Skeletal muscle cell (primary cell): ENCODE results near the gene MRTFB.

Experiments
- DNase-seq: peaks from one replicate; pipeline ENCODE4 v3.0.0-alpha.2; 2010; ENCODE audit warnings: low read depth
- H3K4me3 ChIP-seq: 2 replicates; pipeline ENCODE4 v1.5.1; 2011; ENCODE audit warnings: low read depth, mild to moderate bottlenecking, control low read depth, low read length, moderate library complexity

Gene MRTFB

DNA sequence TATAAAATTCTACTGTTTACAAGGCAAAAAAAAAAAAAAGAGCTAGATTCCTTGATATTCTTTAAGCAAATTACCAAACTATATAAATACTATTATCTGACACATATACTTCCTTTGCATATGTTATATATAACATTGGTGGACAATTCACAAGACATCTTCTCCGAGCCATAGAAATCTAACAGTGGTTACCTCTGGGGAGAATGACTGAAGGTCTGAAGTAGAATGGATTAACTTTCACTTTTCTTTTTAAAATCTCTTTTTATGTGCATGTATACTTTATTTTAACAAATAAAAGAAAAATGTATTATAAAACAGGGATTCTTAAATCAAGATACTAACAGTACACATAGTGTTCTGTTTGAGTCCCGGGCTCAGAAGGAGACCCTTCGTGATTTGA, 131.0 kb downstream of the MRTFB start:
- DNase-seq, result no peak
- H3K4me3 ChIP-seq, result no peak overlapping the region

DNA sequence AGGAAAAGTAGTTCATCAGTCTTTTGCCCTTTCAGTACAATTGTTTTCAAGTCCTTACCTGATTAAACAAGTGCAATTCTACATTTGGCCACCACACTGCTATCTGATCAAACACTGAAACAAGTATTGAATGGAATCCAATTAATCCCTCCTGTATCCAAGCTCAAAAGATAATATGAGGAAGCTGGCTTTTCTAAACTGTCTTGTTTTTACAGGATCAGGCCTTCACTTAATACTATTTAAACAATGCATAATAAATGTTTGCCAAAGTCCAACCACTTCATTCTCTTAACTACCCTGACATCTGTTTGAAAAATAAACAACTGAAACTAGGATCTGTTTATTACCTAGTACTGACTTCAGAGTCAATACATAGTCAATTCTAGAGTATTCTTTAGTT, 131.6 kb downstream of the MRTFB start:
- no peak overlapping the region for H3K4me3 ChIP-seq
- DNase-seq, result no peak

DNA sequence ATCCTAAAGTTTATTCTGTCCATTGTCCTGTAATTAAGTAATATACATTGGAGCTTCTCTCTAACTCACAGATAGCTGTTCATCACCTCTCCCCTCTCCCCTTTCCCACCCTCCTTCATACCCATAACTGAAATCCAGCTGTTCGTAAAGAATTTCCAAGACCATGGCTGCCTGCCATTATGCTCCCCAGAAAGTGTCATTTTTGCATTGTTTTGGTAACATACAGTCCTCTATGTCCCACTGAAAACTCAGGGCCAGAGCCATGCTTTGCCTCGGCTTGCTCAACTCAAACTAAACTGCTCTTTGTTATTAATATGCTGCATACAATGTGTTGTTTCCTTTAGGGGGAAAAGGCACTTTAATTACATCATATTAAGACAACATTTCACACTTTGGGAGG, 132.0 kb downstream of the MRTFB start:
- DNase-seq, result no peak
- H3K4me3 ChIP-seq, result no peak overlapping the region

DNA sequence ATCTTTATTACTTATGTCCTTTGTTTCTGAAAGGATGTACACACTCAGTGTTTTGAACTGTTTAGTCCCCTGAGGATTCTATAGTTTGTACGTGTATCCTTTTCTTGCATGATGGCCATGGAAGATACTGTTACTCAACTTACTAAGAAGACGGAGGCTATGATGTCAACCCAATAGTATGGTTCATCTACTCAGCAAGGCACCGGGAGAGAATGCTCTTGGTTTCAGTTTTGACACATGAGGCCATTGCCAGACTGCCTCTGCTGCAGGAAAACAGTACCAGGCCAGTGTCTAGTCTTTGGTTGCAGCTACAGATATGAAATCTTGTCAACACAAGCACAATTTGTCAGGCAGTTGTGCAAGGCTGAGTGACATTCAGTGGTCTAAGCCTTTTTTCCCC, 134.5 kb downstream of the MRTFB start:
- no peak overlapping the region for H3K4me3 ChIP-seq
- no peak for DNase-seq

DNA sequence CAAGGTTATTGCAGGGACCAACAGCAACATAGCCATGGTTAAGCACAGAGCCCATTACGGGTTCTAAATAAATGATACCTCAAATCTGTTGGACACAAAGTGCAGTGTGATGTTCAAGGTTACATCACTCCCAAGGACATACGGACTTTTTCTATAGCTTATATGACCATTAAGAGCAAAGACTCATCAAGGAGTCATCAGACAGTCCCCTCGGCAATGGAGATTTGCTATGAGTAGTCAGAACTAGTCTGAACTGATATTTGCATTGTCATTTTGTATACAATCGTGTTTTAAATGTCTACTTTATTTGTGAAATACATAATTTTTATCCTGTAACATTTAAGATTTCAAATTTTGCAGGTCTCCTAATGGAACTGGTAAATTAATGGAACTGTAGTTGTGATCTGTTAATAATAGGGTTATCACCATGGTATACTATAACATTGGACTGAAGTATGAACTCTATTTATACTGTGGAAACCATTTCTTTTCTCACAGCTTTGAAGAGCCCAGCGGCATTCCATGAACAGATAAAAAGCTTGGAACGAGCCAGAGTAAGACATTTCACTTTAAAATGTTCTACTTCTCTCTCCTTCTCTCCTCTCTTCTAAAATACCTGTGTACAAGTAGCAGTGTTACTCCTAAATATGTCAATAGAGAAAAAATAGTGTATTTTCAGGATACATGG, 140.9 kb downstream of the MRTFB start:
- no peak overlapping the region for H3K4me3 ChIP-seq
- no peak for DNase-seq

DNA sequence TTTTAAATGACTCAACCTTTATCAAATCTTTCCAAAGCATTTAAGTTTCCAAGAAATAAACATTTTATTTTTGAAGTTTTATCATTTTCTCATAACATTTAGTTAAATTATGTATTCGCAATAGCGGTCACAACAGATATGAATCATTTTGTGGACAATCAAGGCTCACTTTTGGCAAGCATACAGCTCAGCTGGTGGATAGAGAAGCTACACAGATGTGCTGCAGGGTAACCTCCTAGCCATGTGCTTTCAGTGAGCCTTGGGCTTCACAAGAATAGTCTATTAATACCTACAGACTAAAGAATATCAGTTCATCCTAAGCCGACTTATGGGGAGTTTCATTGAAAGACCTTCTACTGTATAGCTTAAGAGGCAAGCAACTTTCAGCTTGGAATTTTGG, 144.8 kb downstream of the MRTFB start:
- no peak overlapping the region for H3K4me3 ChIP-seq
- DNase-seq, result no peak

DNA sequence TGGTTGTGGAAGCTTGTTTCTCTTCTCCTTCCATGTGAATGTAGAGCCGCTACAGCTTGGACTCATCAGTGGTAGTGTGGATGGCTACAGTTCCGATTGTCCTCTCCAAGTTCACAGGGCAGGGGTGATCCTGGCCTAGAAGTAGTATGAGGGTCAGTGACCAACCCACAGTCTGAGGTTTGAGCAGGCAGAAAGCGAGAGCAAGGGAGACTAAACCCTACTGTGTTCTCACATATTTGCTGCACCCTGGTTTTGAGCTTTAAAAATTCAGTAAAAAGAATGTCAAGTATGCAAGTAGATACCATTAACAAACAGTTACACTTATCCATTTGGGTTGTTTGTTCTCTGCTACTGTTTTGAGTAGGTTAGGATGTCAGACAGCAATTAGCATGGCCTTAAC, 148.9 kb downstream of the MRTFB start:
- DNase-seq, result no peak
- no peak overlapping the region for H3K4me3 ChIP-seq

DNA sequence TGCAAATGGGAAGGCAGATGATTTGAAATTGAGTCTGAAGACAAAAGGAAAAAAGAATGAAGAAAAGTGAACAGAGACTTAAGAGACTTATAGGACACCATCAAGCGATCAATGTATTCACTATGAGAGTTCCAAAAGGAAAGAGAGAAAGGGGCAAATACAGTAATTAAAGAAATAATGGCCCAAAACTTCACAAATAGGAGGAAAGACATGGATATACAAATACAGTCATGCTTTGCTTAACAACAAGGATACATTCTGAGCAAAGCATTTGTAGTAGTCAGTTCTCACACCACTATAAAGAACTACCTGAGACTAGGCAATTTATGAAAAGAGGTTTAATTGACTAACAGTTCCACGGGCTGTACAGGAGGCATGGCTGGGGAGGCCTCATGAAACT, 152.5 kb downstream of the MRTFB start:
- no peak for DNase-seq
- no peak overlapping the region for H3K4me3 ChIP-seq

DNA sequence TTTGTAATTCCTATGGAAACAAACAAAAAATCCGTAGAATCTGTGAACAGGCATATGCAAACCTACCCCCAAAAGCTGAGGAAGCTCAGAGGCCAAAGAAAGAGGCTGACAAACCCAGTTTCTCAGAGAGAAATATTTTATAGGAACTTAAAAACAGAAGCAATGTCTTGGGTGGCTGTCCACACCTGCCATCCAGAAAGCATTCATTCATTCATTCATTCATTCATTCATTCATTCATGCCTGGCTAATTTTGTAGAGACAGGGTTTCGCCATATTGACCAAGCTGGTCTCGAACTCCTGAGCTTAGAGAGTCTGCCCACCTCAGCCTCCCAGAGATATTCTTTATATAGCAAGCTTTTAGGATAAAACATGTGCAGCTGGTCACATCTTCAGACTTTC, 154.3 kb downstream of the MRTFB start:
- no peak for DNase-seq

DNA sequence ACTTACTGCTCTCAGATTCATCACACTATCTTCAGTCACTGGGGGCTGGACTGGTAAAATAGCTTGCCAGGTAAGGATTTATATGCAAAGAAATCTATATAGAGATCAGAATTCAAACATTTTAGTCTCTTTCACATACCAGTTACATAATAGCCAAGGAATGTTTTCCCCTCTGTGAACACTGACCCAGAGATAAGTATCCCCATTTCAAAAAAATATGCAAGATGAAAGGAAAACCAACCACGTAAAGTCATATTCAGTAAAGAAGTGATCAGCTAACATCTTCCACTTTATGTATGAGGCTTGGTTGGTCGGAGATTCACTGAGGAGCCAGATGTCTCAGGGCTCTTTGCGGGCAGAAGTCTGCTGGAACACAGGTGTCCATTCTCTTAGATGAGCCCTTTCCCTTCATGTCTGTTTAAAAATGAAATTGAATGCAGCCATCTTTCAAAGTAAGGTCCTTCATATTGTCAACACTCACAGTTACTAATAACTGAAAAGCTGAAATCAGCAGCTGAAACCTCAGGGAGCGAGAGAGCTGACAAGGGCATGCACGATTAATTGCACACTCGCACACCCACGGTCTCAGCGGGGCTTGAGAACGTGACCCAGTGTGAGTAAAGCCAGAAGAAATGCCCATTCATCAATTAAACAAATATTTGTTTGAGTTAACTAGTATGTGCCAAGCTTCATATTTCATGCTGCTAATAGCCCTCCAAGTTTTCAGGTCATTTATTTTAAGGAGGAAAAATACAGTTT, 161.2 kb downstream of the MRTFB start:
- DNase-seq, result no peak
- no peak overlapping the region for H3K4me3 ChIP-seq

More for the DNA sequence above, 154.3 kb downstream of the MRTFB start:
- no peak overlapping the region for H3K4me3 ChIP-seq

DNA sequence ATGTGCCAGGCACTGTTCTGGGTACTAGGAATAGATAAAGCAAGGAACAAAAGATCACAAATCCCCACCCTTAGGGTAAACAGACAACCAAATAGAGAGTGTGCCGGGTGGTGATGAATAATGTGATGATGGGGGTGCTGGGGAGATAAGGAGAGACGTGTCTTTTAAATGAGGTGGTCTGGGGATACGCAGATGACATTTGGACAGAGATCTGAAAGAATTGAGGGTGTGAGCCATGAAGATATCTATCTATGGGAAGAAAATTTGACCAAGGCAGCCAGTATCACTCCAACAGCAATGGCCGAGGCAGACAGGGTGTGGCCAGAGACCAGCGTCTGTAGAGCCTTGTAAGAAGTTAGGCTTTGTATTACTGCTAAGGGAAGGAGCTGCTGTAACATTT, 165.3 kb downstream of the MRTFB start:
- no peak overlapping the region for H3K4me3 ChIP-seq
- no peak for DNase-seq

DNA sequence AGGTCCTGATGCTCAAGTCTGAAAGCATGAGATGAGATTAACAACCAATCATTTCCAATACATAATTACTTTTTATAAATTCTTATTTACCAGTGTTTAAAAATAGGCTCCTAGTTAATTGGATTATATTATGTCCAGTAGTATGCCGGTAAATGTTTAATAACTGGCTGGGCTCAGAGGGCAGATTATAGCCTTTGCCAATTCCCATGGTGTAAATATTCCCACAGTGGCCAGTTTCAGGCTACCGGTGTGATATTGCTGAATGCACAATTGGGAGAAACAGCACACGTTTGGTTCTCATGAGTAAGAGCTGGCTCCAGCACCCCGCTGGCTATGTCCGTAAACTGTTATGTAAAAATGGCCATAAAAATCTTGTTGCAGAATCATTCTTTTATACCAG, 167.6 kb downstream of the MRTFB start:
- no peak overlapping the region for H3K4me3 ChIP-seq
- DNase-seq, result no peak

DNA sequence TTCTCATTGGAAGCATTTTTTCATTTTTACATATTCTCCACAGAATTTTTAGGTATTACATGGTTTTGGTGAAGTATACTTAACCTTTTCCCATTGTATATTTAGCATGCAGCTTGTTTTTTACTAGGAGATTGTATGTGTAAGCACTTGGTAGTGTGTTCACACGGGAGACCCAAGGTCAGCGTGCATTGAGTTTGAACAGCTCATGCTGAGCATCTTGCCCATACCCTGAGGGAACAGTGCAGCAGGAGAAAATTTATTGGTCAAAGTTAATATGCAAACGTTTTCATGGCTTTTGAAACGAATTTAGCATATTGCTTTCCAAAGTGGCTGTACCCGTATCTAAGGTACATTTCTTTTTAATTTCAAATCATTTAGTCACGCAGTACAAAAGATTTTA, 168.7 kb downstream of the MRTFB start:
- no peak for DNase-seq
- H3K4me3 ChIP-seq, result no peak overlapping the region

DNA sequence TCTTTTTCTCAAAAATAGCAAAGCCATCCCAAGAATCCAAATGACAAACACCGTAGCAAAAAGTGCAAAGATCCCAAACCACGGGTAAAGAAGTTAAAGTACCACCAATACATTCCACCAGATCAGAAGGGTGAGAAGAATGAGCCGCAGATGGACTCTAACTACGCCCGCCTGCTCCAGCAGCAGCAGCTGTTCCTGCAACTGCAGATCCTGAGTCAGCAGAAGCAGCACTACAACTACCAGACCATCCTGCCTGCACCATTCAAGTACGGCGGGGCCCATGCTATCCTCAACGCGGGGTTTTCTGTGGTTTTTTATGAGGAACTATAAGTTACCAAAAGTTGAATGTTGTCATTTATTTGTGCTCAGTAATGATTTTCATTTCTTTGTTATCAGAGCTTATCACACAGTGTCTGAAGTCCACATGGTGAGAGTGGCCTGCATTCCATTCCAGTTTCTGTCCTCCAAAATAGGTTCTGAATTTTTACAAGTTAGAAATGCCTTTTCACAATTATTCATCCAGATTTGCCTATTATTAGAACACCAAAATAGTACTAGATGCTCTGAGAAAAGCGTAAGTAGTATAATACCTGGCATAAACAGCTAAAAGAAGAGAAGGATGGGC, 169.2 kb downstream of the MRTFB start:
- H3K4me3 ChIP-seq, result no peak overlapping the region
- DNase-seq, result no peak

DNA sequence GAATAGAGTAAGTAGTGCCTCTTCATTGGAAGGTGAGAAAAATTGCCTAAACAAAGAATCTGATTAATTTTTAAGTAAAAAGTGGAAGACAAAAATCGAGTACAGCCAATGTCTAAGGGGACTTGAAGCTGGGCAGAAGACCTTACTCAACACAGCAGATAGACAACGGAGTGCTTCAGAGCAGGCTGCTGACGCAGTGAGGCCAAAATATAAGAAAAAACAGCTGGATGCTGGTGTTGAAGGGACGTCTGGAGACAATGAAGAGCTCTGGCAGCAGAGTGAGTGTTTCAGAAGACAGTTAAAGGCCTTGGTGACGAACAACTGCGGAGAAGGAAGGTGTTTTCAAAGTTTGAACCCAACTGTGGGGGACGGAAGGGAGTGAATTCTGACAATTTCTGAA, 169.8 kb downstream of the MRTFB start:
- no peak for DNase-seq
- no peak overlapping the region for H3K4me3 ChIP-seq

DNA sequence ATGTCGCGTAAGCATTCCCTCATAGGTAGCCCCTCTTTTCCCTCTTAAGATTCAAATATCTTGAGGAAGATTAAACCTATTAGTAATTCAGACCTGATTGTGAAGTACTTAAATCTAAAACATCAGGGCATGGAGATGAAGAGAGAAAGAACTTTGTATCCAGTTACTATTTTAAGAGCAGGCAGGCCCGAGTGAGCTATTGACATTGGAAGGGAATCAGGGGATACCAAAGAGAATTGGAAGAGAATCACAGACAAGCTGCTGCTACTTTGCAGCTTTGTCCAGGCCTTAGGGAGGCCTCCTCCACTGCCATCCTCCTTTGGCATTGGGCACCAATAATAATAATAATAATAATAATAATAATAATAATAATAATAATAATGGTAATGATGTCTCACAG, 170.5 kb downstream of the MRTFB start:
- DNase-seq, result no peak
- no peak overlapping the region for H3K4me3 ChIP-seq

DNA sequence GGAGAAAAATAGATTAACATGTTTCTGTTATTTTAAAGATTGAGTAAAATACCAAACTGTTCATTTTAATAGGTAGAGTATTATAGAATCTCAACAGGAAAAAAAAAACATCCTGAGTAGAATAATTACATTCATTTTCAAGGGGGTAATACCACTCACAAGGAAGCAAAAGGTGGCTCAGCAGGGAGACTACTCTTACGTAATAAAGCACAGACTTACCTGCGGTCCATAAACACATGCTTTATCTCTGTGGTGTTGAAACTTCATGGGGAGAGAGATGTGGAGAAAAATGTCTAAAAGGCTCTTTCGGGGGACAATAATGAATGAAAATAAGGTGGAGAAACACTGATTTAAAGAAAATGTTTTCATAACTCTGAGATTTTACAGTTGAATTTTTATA, 171.7 kb downstream of the MRTFB start:
- DNase-seq, result no peak
- no peak overlapping the region for H3K4me3 ChIP-seq

DNA sequence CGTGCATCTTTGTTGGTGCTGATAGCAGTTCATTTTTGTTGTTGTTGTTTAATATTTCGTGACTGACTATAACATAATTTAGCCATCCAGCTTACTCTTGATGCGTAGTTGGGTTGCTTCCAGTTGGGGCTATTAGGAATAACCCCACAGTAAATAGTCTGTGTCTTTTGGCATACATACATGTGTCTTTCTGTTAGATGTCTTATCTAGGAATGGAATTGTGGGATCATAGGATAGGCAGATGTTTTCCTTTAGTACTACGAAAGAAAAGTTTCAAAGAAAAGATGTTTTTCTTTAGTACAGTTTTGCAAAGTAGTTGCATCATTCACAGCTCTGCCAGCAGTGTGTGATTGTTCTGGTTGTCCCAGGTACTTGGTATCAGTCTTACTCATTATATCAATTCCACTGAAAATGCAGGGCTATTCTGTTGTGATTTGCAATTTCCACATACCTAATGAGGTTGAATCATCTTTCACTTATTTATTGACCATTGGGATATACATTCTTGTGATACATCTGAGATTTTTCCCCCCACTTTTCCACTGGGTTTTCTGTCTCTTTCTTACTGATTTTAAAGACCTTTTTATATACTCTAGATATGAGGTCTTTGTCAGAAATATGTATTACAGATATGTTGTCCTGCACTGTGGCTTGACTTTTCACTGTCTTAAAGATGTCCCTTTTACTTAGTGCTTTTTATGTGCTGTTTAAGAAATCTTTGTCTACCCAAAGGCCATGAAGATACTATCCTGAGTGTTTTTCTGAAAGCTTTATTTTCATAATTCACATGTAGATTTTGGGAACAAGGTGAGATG, 173.3 kb downstream of the MRTFB start:
- peak; percentile 28 for DNase-seq
- H3K4me3 ChIP-seq, result no peak overlapping the region

DNA sequence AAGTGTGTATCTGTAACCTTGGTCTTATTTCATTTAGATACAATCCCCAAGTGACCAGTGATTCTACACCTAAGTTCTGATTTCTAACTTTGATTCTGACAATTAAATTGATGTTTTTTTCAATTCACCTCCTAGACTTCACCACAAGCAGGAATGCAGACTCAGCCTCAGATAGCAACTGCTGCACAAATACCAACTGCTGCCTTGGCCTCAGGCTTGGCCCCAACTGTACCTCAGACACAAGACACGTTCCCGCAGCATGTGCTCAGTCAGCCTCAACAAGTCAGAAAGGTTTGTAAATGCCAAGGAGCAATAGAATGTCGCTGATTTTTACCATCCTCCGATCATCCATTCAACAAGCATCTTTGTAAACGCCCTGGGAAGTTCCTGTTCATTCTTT, 177.7 kb downstream of the MRTFB start:
- DNase-seq, result no peak

More for the DNA sequence above, 177.7 kb downstream of the MRTFB start:
- H3K4me3 ChIP-seq, result no peak overlapping the region
